ENCODE results near the gene EXT2.

- TF ChIP-seq CTCF (IDR thresholded peaks at IDR 0.05), result no peak
- no peak for TF ChIP-seq NFYB (CRISPR knock-in tag; conservative IDR thresholded peaks at IDR 0.05; ENCODE audit: low read depth)
- TF ChIP-seq FOXP1 (CRISPR knock-in tag; IDR thresholded peaks at IDR 0.05; ENCODE audit: borderline replicate concordance), result no peak
- TF ChIP-seq CREM (CRISPR knock-in tag; IDR thresholded peaks at IDR 0.05), result no peak
- TF ChIP-seq SP1 (CRISPR knock-in tag; conservative IDR thresholded peaks at IDR 0.05), result no peak
- no peak for TF ChIP-seq SOX15 (CRISPR knock-in tag; IDR thresholded peaks at IDR 0.05)
Observed at GRCh38 chr11:44138980-44139379, 43.5 kb downstream of the EXT2 start.

Data from WTC11 (cell line).